MM.1S (cell line): ENCODE results near the gene GUCA2B.

Experiments used
- EZH2 ChIP-seq: fragments of 300-600 bp; sonication (generic); optimal IDR thresholded peaks from 2 replicates; pipeline ENCODE3; 2017; ENCODE audit warnings: low read depth, mild to moderate bottlenecking, antibody characterized with exemption, low read length, mixed read lengths
- EZH2phosphoT487 ChIP-seq: fragments of 300-600 bp; sonication (generic); IDR thresholded peaks from 2 replicates; pipeline ENCODE4 v1.6.1; 2018; ENCODE audit warnings: antibody characterized with exemption, low read length
- TF ChIP-seq, protein P1 (sequence below): fragments of 300-600 bp; sonication (generic); IDR thresholded peaks from 2 replicates; pipeline ENCODE4 v1.5.1; 2016; ENCODE audit warnings: antibody characterized with exemption, low read length, mixed read lengths

DNA sequence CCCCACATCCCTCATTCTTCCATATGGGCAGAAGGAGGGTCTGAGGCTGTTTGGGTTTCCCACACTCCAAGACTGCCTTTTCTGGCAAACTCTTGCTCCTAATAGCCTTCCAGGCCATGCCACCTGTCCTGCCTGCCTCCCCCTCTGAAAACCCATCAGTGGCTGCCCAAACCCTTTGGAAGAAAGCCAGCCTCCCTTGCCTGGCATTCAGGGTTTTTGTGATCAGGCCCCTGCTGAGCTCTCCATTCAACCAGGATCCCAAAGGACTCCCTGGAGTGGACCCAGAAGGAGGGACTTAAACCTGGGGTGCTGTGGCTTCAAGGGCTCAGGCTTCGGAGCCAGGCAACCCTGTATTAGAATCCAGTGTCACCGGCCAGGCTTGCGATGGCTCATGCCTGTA, 15.6 kb downstream of the GUCA2B start:
- TF ChIP-seq EZH2 (no peak), EZH2phosphoT487 (no peak)
- TF ChIP-seq, protein P1, sequence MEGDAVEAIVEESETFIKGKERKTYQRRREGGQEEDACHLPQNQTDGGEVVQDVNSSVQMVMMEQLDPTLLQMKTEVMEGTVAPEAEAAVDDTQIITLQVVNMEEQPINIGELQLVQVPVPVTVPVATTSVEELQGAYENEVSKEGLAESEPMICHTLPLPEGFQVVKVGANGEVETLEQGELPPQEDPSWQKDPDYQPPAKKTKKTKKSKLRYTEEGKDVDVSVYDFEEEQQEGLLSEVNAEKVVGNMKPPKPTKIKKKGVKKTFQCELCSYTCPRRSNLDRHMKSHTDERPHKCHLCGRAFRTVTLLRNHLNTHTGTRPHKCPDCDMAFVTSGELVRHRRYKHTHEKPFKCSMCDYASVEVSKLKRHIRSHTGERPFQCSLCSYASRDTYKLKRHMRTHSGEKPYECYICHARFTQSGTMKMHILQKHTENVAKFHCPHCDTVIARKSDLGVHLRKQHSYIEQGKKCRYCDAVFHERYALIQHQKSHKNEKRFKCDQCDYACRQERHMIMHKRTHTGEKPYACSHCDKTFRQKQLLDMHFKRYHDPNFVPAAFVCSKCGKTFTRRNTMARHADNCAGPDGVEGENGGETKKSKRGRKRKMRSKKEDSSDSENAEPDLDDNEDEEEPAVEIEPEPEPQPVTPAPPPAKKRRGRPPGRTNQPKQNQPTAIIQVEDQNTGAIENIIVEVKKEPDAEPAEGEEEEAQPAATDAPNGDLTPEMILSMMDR, result no peak
